Measurements from ENCODE around the gene FRMD5.

The FRMD5 gene

DNA sequence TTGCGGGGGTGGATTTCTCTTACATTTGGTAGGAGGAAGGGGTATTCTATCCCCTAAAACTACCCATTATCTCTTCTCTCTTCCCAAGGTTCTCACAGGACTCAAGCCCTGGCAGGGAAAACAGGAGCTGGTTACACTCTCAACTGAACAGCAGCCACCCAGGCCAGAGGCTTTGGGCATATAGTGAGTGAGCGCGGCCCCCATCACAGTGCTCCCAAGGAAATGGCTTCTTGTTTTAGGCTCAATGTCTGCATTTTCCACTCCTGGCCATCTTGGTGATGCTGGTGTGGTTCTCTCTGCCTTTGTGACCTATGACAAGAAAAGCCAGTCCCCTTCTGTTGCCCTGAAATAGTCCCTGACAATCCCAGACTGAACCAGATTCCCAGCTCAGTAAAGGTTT lies 318.2 kb downstream of the FRMD5 start:
- Histone ChIP-seq H2AFZ (ENCODE audit: low read depth, low read length, severe bottlenecking) (no peak overlapping the region), H3K4me2 (ENCODE audit: low read depth, low read length, poor library complexity, severe bottlenecking) (no peak overlapping the region), H3K9ac (ENCODE audit: low read length) (no peak overlapping the region), H3K9me2 (replicated peaks; ENCODE audit: insufficient read depth, low read length) (no peaks in the 10 kb centered on the region), H3F3A (ENCODE audit: insufficient read depth) (no peaks in the 10 kb centered on the region), H3K36me3 (ENCODE audit: low read length) (peaks cover 27% of the 10 kb centered on the region; the same call in 1 of the 2 replicates), H3K4me3 (ENCODE audit: insufficient read depth, low read length, poor library complexity, severe bottlenecking) (no peak overlapping the region), H4K20me1 (ENCODE audit: low read depth, low read length) (no peaks in the 10 kb centered on the region), H3K27ac (ENCODE audit: low read depth, low read length) (no peak overlapping the region), H3K27me3 (ENCODE audit: low read length) (no peaks in the 10 kb centered on the region), H3K9me3 (ENCODE audit: insufficient read depth, low read length) (no peaks in the 10 kb centered on the region), H3K79me2 (ENCODE audit: insufficient read depth, low read length) (no peaks in the 10 kb centered on the region)
- TF ChIP-seq, protein P1, sequence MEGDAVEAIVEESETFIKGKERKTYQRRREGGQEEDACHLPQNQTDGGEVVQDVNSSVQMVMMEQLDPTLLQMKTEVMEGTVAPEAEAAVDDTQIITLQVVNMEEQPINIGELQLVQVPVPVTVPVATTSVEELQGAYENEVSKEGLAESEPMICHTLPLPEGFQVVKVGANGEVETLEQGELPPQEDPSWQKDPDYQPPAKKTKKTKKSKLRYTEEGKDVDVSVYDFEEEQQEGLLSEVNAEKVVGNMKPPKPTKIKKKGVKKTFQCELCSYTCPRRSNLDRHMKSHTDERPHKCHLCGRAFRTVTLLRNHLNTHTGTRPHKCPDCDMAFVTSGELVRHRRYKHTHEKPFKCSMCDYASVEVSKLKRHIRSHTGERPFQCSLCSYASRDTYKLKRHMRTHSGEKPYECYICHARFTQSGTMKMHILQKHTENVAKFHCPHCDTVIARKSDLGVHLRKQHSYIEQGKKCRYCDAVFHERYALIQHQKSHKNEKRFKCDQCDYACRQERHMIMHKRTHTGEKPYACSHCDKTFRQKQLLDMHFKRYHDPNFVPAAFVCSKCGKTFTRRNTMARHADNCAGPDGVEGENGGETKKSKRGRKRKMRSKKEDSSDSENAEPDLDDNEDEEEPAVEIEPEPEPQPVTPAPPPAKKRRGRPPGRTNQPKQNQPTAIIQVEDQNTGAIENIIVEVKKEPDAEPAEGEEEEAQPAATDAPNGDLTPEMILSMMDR (IDR thresholded peaks at IDR 0.05; ENCODE audit: insufficient read depth, low read length, poor library complexity, severe bottlenecking), result no peak
- no peak for TF ChIP-seq EZH2phosphoT487 (conservative IDR thresholded peaks at IDR 0.05; ENCODE audit: low read length)

DNA sequence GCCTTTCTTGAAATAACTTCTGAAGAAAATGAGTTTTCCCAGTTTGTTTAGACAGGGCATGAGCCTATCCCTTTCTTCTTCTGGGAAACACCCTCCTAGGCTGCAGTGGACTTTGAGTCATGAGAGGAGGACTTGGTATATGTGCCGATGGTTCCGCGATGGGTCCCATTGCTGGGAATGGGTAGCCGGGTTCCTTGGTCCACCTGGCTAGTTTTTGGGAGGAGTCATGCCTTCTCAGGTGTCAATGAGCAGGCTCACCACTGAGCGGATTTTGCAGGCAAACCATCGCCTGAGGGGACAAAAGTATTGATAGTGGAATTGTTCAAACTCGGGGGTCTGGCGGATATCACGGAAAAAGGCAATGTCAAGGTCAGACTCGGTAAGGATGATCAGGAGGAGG lies 321.4 kb downstream of the FRMD5 start:
- Histone ChIP-seq H3K27ac (ENCODE audit: low read depth, low read length) (no peak overlapping the region), H3K9ac (ENCODE audit: low read length) (no peak overlapping the region), H2AFZ (ENCODE audit: low read depth, low read length, severe bottlenecking) (no peak overlapping the region), H3K27me3 (ENCODE audit: low read length) (no peaks in the 10 kb centered on the region), H3K4me2 (ENCODE audit: low read depth, low read length, poor library complexity, severe bottlenecking) (no peak overlapping the region), H3K9me3 (ENCODE audit: insufficient read depth, low read length) (no peaks in the 10 kb centered on the region), H3F3A (ENCODE audit: insufficient read depth) (peaks cover 6% of the 10 kb centered on the region; the same call in 1 of the 2 replicates), H3K79me2 (ENCODE audit: insufficient read depth, low read length) (no peaks in the 10 kb centered on the region), H4K20me1 (ENCODE audit: low read depth, low read length) (no peaks in the 10 kb centered on the region), H3K4me3 (ENCODE audit: insufficient read depth, low read length, poor library complexity, severe bottlenecking) (no peak overlapping the region), H3K36me3 (ENCODE audit: low read length) (peaks cover 34% of the 10 kb centered on the region), H3K9me2 (replicated peaks; ENCODE audit: insufficient read depth, low read length) (no peaks in the 10 kb centered on the region)
- no peak for TF ChIP-seq EZH2phosphoT487 (conservative IDR thresholded peaks at IDR 0.05; ENCODE audit: low read length)
- TF ChIP-seq, protein P1 (IDR thresholded peaks at IDR 0.05; ENCODE audit: insufficient read depth, low read length, poor library complexity, severe bottlenecking), result no peak

DNA sequence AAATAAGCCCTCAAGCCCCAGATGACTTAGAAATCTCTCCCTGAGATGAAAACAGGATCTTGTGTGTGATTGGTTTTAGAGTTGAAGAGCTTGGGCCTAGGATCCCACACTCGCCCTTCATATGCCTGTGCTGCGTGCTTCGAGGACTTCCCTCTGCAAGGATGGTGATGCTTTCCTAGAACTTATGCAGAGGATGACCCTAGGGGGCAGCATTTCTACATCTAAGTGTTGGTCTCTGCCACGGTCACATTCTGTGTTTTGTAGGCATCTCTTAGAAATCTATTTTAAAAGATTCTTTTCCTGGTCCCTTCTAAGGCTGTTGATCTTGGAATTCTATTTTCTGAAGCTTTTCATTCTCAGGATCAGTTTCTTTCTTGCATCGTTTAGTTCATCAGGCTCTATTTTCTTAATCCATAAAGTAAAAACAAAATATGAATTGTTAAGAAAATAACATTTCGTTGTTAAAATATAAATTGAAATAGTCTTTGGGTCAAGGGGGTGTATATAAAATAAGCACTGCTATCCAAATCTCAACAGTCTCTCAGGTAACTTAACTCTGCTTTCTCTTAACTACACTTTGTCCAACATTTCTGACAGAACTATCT lies 322.6 kb downstream of the FRMD5 start:
- Histone ChIP-seq H3K4me2 (ENCODE audit: low read depth, low read length, poor library complexity, severe bottlenecking) (no peak overlapping the region), H3K9me2 (replicated peaks; ENCODE audit: insufficient read depth, low read length) (no peaks in the 10 kb centered on the region), H3K9me3 (ENCODE audit: insufficient read depth, low read length) (no peaks in the 10 kb centered on the region), H3K9ac (ENCODE audit: low read length) (no peak overlapping the region), H3K27me3 (ENCODE audit: low read length) (no peaks in the 10 kb centered on the region), H3K27ac (ENCODE audit: low read depth, low read length) (no peak overlapping the region), H2AFZ (ENCODE audit: low read depth, low read length, severe bottlenecking) (no peak overlapping the region), H3K36me3 (ENCODE audit: low read length) (peaks cover 42% of the 10 kb centered on the region), H3K4me3 (ENCODE audit: insufficient read depth, low read length, poor library complexity, severe bottlenecking) (no peak overlapping the region), H3F3A (ENCODE audit: insufficient read depth) (peaks cover 6% of the 10 kb centered on the region; the same call in 1 of the 2 replicates), H4K20me1 (ENCODE audit: low read depth, low read length) (peaks cover 8% of the 10 kb centered on the region; the same call in 1 of the 2 replicates), H3K79me2 (ENCODE audit: insufficient read depth, low read length) (no peaks in the 10 kb centered on the region)
- TF ChIP-seq, protein P1 (IDR thresholded peaks at IDR 0.05; ENCODE audit: insufficient read depth, low read length, poor library complexity, severe bottlenecking), result peak; percentile 36
- TF ChIP-seq EZH2phosphoT487 (conservative IDR thresholded peaks at IDR 0.05; ENCODE audit: low read length), result no peak
